Common myeloid progenitor, CD34-positive (primary cell): Measurements from ENCODE around the gene KRTAP15-1. TPM values are rescaled to one million over a fixed set of nuclear protein-coding genes. Genes with fewer than 3 reads are reported as not detected.

ENCODE experiments used
- CTCF ChIA-PET: fragments of 350-600 bp; sonication (Branson Sonifier 250); formaldehyde crosslinking; loops from one replicate; lab custom pipeline; 2021; ENCODE audit warnings: antibody characterized with exemption; lab: Charles Lee
- POLR2A ChIA-PET: fragments of 350-600 bp; sonication (Branson Sonifier 250); formaldehyde crosslinking; loops from one replicate; lab custom pipeline; 2021; ENCODE audit warnings: antibody characterized with exemption; lab: Charles Lee
- DNase-seq, 3 donors: peaks; one replicate each; pipeline versions ENCODE4 v3.0.0 to v3.0.0-alpha.2; 2013
- H3K27ac ChIP-seq, 2 experiments: 1 replicate in 1 of 2; 2 replicates in 1 of 2; pipeline ENCODE4 v1.7.0; 2013; ENCODE audit warnings: inconsistent platforms in 2 of 2, low read length in 2 of 2, mild to moderate bottlenecking in 2 of 2, low read depth in 1 of 2, moderate library complexity in 1 of 2; ENCODE audit not compliant: severe bottlenecking in 2 of 2, insufficient read depth in 1 of 2, poor library complexity in 1 of 2
- H3K27me3 ChIP-seq, 5 experiments: replicated peaks in 2 of 5; 1 replicate in 3 of 5; 2 replicates in 2 of 5; pipeline versions ENCODE4 v1.6.1 to v1.7.0; 2013; ENCODE audit warnings: low read length in 4 of 5, mild to moderate bottlenecking in 2 of 5, moderate library complexity in 2 of 5, inconsistent platforms in 1 of 5; ENCODE audit not compliant: insufficient read depth in 5 of 5, control insufficient read depth in 4 of 5
- H3K36me3 ChIP-seq, 4 experiments: 1 replicate in 2 of 4; 2 replicates in 2 of 4; pipeline versions ENCODE4 v1.6.1 to v1.7.0; 2013; ENCODE audit warnings: low read length in 3 of 4, control low read depth in 1 of 4, mild to moderate bottlenecking in 1 of 4; ENCODE audit not compliant: control insufficient read depth in 4 of 4, insufficient read depth in 4 of 4
- H3K4me1 ChIP-seq, 4 experiments: 1 replicate in 3 of 4; 2 replicates in 1 of 4; pipeline versions ENCODE4 v1.6.1 to v1.7.1; 2013; ENCODE audit warnings: low read length in 3 of 4, mild to moderate bottlenecking in 3 of 4, control low read depth in 1 of 4, inconsistent platforms in 1 of 4, moderate library complexity in 1 of 4; ENCODE audit not compliant: control insufficient read depth in 4 of 4, insufficient read depth in 4 of 4; ENCODE audit errors: control extremely low read depth in 1 of 4
- H3K4me3 ChIP-seq, 7 experiments: 1 replicate in 4 of 7; 2 replicates in 3 of 7; pipeline versions ENCODE4 v1.5.1 to v1.7.0; 2013; ENCODE audit warnings: mild to moderate bottlenecking in 7 of 7, low read length in 6 of 7, moderate library complexity in 6 of 7, inconsistent platforms in 2 of 7, low read depth in 2 of 7, control low read depth in 1 of 7; ENCODE audit not compliant: insufficient read depth in 4 of 7, control insufficient read depth in 1 of 7; ENCODE audit errors: extremely low read depth in 1 of 7
- H3K9me3 ChIP-seq, 5 experiments: 1 replicate in 4 of 5; 2 replicates in 1 of 5; pipeline versions ENCODE4 v1.6.1 to v1.7.1; 2013; ENCODE audit warnings: low read length in 4 of 5, mild to moderate bottlenecking in 2 of 5, inconsistent platforms in 1 of 5, low read depth in 1 of 5, moderate library complexity in 1 of 5; ENCODE audit not compliant: control insufficient read depth in 4 of 5, insufficient read depth in 2 of 5; ENCODE audit errors: control extremely low read depth in 1 of 5
- WGBS: methylation state at CpG from one replicate; pipeline ENCODE4 v1.1.5; 2013; ENCODE audit not compliant: insufficient coverage; 5-methylcytosine and 5-hydroxymethylcytosine counted together
- polyA plus RNA-seq: library from polyadenylated mRNA; unstranded; fragments of 120-200 nt; gene quantifications from one replicate; pipeline ENCODE4 v1.2.1, GENCODE V29; 2013

KRTAP15-1 gene, protein sequence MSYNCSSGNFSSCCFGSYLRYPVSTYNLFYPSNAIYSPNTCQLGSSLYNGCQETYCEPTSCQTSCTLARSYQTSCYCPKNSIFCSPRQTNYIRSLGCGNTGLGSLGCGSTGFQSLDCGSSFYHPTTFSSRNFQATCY
- not detected for polyA plus RNA-seq

DNA sequence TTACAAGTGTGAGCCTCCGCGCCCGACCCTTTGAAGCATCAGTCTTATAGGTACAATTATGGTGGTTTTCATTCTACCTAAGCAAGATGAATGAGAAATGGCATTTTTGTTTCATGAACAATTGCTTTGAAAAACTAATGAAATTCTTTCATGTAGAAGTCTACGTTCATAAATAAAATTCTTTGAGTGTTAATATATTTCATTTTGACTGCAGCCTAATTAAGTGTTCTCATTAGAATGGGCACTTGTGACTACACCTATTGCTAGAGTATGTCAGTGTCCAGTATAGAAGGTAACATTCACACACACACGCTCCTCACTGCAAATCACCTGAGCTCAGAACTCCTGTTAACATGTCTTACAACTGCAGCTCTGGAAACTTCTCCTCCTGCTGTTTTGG, at the start of gene KRTAP15-1:
KRTAP15-1 (plus strand) TSS at position 301 of the 400 bp plus-strand sequence; CDS start at position 354, 53 bp downstream.
- Histone ChIP-seq H3K36me3 (no peaks in the 10 kb centered on the region), H3K27ac (no peak within 1 kb of the TSS), H3K4me1 (no peaks in the 10 kb centered on the region), H3K4me3 (no peak within 1 kb of the TSS), H3K9me3 (no peaks in the 10 kb centered on the region), H3K27me3 (no peaks in the 10 kb centered on the region)
- CTCF ChIA-PET: no interaction called here
- WGBS: 100% methylated on average over 4 of the region's 5 CpGs
- POLR2A ChIA-PET: no interaction called here
- no peak for DNase-seq

DNA sequence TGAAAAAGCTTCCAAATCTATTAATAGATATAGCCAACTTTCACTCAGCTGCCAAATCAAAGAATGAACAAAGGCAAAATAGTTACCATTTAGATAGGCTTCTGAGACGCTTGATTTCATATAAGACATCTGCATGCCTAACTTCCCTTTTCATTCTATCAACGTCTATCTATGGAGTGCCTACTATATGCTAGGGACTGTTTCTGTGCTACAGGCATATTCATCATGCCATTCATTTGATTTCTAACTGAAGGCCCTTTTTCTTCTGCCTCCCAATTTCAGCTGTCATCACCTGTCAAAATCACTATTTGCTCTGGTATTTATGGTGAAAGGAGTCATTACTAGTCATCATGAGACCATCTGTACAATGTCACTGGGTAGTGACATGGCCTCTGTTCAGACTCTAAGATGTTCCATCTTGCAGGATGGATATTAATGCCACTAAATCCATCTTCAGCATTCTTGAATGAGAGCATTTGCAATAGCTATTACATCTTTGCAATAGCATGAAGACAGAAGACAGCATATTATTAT, 48.5 kb upstream of the KRTAP15-1 start:
- no CpG with 5 or more reads among the region's 2 CpGs for WGBS
- Histone ChIP-seq H3K27me3 (peaks cover 0 to 2% (median 0%) of the 10 kb centered on the region in 5 experiments), H3K4me1 (no peaks in the 10 kb centered on the region), H3K9me3 (peaks cover 0 to 2% (median 0%) of the 10 kb centered on the region in 5 experiments), H3K4me3 (no peak overlapping the region), H3K27ac (no peak overlapping the region), H3K36me3 (no peaks in the 10 kb centered on the region)
- ChIA-PET POLR2A (no interaction called here), CTCF (no interaction called here)
- no peak for DNase-seq

DNA sequence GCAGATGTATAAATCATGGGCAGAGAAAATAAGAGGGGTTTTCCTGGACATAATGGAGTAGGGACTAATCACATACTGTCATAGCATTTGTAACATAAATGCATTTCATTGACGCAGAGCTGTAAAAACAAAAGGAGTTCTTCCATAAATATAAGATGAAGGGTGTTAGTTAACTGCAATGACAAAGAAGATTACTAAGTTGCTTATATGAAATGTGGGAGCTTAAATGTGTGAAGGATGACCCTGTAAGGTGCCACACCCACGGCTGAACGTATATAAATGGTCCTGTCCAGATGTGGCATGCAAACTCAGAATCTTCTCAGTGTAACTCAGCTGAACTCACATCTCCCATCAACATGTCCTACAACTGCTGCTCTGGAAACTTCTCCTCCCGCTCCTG, 44.3 kb upstream of the KRTAP15-1 start, which contains the start of gene KRTAP13-1:
KRTAP13-1 (plus strand) TSS at position 301 of the 400 bp plus-strand sequence; CDS start at position 357, 56 bp downstream.
- Histone ChIP-seq H3K27me3 (peaks cover 0 to 2% (median 0%) of the 10 kb centered on the region in 5 experiments), H3K4me1 (no peaks in the 10 kb centered on the region), H3K4me3 (no peak within 1 kb of the TSS), H3K36me3 (no peaks in the 10 kb centered on the region), H3K9me3 (no peaks in the 10 kb centered on the region), H3K27ac (no peak within 1 kb of the TSS)
- 82% methylated on average over 3 of the region's 4 CpGs for WGBS
- ChIA-PET POLR2A (no interaction called here), CTCF (no interaction called here)
- no peak for DNase-seq

DNA sequence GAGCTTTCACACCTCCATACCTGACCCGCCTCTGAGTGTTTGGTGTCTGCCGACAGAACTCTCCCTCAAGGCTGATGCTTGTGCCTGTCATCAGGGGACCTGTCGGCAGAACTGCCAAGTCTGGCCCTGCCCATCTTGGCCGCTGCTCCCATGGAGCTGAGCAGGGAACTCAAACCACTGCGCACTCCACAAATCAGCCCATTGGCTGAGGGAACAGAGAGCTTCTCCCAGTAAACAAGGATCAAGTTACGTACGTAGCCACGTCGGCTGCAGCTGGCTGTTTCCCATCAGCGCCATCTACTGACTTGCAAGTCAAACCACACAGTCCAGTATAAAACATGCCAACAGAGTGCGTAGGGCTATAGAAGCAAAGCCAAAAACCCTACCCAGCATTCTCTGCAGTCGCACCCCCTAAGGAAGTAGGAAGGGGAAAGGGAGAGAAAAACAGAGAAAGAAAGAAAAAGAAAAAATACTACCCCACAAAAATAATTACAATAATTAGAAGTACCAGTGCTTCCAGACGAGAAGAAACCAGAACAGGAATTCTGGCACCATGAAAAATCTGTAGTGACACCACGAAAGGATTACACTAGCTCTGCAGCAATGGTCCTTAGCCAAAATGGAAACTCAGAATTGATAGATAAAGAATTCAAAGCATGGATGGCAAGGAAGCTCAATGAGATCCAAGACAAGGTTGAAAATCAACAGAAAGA, 31.1 kb upstream of the KRTAP15-1 start:
- WGBS: 47% methylated on average over 12 of the region's 14 CpGs
- CTCF ChIA-PET: no interaction called here
- Histone ChIP-seq H3K9me3 (no peaks in the 10 kb centered on the region), H3K4me3 (peak overlapping the region in 2 of 7 experiments; percentile 28 to 29), H3K4me1 (no peaks in the 10 kb centered on the region), H3K27ac (no peak overlapping the region), H3K36me3 (no peaks in the 10 kb centered on the region), H3K27me3 (peaks cover 0 to 3% (median 0%) of the 10 kb centered on the region in 5 experiments)
- POLR2A ChIA-PET: no interaction called here
- DNase-seq: peak; percentile 20 to 50 (median 35)

DNA sequence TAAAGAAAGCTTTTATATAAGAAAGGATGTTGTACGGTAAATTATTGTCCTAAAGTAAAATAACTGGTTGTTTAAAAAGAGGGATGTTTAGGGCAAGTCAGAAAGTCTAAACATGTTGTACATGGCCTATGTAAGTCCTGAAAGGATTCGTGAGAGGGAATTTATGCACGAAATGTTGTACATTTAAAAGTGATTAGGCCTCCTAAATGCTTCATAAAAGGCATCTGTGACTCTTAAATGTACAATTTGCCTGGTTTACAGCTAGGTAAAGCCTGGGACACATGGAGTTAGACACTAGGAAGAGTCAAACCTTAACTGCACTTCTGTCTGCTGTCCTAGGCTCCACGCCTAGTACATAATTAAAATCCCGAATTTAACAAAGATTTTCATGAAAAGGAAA, 24.1 kb upstream of the KRTAP15-1 start:
- H3K9me3 ChIP-seq: no peaks in the 10 kb centered on the region
- ChIA-PET POLR2A (no interaction called here), CTCF (no interaction called here)
- H3K27ac ChIP-seq: no peak overlapping the region
- H3K4me3 ChIP-seq: no peak overlapping the region
- H3K4me1 ChIP-seq: no peaks in the 10 kb centered on the region
- no peaks in the 10 kb centered on the region for H3K36me3 ChIP-seq
- no peak for DNase-seq
- 94% methylated on average over 5 of the region's 5 CpGs for WGBS
- H3K27me3 ChIP-seq: no peaks in the 10 kb centered on the region

DNA sequence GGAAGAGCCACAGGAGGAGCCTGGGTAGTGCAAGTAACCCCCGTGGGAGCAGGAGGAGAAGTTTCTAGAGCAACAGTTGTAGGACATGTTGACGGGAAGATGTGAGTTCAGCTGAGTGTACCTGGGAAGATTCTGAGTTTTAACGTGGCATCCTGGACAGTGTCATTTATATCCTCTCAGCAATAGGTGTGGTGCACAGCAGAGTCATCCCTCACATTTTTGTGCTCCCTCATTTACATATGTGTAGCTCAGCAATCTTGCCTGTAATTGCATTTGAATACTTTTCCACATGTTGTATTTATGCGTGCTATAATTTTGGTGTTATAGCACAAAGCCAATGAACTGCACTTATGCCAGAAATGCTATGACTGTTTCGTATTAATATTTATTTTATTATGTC, 14.2 kb upstream of the KRTAP15-1 start, which contains the start of gene KRTAP13-3:
KRTAP13-3 (minus strand) TSS at position 101 of the 400 bp plus-strand sequence; CDS start at position 87, 14 bp downstream.
- H3K4me1 ChIP-seq: no peaks in the 10 kb centered on the region
- H3K4me3 ChIP-seq: no peak within 1 kb of the TSS
- no peak within 1 kb of the TSS for H3K27ac ChIP-seq
- ChIA-PET POLR2A (no interaction called here), CTCF (no interaction called here)
- H3K9me3 ChIP-seq: no peaks in the 10 kb centered on the region
- H3K27me3 ChIP-seq: no peaks in the 10 kb centered on the region
- 92% methylated on average over 3 of the region's 5 CpGs for WGBS
- no peak for DNase-seq
- H3K36me3 ChIP-seq: no peaks in the 10 kb centered on the region

DNA sequence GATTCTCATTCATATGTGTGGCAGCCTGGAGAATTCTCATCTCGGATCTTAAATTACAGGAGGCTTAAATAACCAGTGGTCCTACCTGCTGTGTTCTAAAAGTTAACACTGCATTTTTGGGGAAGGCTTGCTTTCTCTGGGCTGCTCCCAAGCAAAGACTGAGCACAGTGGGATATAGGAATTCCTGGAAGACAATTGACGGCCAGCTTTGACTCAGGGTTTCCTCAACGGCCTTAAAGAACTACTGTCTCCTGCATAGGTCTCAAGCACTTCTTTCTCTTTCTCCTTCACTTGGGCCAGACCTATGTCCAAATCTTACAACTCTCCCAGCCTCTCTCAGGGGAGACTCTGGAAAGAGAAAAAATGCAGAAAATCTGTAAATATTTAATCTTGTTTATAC, 13.3 kb upstream of the KRTAP15-1 start:
- Histone ChIP-seq H3K27me3 (no peaks in the 10 kb centered on the region), H3K4me3 (no peak overlapping the region), H3K36me3 (no peaks in the 10 kb centered on the region), H3K9me3 (no peaks in the 10 kb centered on the region), H3K4me1 (no peaks in the 10 kb centered on the region), H3K27ac (no peak overlapping the region)
- DNase-seq: no peak
- ChIA-PET CTCF (no interaction called here), POLR2A (no interaction called here)
- WGBS: 100% methylated on average over 1 of the region's 3 CpGs
